GM04504 (cell line): Measurements from ENCODE around the gene DCDC2.
A peak's percentile ranks its signal among the peaks of the same experiment; 100 is the strongest.
"Not testable (repeated sequence)": the region's sequence is repeated elsewhere in the genome, so short reads cannot be mapped to it uniquely, and the experiment has no call there.

ENCODE experiments used
- DNase-seq: peaks from one replicate; pipeline ENCODE4 v3.0.0-alpha.2; 2012; ENCODE audit warnings: low read depth

DCDC2 gene

DNA sequence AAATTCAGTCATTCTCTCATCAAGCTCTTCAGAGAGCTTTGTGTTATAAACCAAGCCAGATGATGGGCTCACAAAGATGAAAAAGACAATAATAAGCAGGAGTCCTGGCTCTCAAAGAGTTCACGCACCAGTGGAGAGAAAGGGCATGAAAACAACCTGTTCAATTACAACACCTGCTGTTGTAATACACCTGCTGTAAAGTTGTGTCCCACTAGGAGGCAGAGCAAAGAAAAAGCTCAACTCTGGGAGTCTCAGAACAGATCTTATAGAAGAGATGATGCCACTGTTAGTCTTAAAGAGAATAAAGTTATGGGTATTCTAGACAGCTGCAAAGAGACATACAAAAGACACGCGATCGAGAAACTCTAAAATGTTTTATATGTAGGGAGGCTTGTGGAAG is 100.6 kb downstream of the DCDC2 start:
- DNase-seq, result no peak

DNA sequence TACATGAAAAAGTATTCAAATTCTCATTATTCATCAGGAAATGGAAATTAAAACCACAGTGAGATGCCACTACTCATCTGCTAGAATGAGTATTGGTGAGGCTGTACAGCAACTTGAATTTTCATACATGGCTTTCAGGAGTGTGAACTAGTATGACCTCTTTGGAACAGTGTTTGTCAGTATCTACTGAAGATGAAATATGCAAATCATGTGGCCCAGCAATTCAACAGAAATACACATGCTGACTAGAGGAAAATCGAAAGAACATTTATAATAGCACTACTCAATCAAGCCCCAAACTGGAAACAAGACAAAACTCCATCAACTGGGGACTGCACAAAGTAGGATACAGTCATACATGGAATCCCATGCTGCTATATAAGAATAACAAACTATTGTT is 102.2 kb downstream of the DCDC2 start:
- DNase-seq, result no peak

DNA sequence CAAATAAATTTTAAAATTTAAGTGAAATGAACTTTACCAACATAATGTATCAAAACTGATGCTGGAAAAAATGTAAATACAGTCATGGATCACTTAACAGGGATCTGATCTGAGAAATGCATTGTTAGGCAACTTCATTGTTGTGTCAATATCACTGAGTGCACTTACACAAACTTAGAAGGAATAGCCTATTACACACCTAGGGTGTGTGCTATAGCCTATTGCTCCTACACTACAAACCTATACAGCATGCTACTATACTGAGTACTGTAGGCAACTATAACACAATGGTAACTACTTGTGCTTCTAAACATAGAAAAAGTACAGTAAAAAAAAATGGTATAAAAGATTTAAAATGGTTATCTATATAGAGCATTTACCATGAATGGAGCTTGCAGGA is 104.5 kb downstream of the DCDC2 start:
- DNase-seq, result no peak

DNA sequence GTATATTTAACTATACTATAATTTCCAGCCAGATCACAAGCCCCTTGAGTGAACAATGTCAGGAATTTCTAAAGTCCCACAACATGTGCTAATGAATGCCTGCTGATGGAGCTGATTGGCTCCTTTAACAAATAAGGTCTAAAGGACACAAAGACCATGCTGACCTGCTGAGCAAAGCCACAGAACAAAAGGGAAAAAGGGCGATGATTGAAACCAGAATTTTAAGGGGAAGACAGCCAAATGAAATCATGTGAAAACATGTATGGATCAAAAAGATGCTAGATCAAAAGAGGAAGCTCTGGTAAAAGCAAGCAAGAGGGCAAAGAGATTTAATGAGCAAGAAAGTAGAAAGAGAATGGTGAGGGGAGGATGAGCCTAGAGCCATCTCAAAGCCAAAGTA is 105.6 kb downstream of the DCDC2 start:
- no peak for DNase-seq

DNA sequence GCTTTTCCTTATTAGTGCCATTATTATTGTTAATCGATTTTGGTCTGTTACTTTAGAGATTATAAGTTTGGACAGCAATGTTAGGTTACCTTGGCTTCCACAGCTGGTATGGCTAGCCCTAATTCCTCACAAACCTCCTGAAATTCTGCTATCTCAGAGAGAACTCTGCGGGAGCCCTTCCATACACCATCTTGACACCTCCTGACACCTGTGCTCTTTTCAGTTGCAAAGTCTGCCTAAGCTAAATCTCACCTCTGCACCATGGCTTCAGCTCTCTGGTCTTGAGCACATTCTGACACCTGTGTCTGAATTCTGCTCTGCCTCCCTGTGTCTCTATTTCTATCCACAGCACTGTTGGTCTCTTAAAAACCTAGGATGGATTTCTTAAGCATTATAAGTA is 106.5 kb downstream of the DCDC2 start:
- no peak for DNase-seq

DNA sequence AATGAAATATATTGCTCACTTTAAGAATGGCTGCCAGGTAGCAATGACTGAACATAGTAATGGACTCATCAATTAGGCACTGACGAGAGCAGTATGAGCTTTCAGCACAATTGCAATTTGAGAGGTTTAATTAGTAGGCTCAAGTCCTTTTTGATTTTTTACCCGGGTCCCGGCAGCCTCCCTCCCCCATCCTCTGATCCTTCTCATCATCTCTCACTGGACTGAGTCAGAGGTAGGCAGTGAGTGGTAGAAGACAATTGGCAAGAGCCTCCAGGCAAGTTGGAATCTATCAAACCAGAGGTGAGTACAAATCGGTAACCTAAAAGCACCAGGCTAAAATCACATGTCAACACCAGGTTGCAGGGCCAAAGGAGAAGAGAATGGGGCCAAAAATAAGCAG is 107.9 kb downstream of the DCDC2 start:
- no peak for DNase-seq

DNA sequence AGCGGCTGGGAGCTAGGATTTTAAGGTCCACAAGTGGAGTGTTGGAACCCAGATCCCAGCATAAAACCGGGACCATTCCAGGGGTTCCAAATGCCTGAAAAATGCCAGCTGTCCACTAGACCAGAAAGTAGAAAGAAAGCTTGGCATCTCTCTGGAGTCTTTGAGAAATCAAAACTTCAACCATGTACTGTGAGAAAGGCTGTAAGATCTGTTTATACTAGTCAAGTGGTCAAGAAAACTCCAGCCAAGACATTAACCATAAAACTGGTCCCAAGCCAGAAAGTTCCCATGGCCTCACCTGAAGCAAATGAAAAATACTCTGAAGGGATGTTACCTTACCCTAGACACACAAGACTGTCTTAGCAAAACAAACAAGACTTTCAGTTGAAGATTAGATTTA is 112.6 kb downstream of the DCDC2 start:
- DNase-seq, result no peak

DNA sequence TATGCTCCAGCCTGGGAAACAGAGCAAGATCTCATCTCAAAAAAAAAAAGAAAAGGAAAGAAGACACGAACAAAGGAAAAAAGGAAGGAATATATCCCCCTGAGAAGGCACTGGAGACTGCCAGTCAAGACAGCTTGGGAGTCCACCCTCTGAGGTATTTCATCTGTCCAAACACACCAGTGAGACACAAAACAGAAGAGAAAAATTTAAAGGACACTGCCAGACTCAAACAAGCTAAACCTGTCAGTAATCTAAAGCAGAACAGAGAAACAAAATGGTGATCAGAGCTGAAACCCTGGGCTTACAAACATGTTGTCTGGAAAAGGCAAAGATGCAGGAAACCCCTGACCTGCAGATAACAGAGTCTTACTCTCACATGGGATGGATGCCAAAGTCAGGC is 114.9 kb downstream of the DCDC2 start:
- no peak for DNase-seq

DNA sequence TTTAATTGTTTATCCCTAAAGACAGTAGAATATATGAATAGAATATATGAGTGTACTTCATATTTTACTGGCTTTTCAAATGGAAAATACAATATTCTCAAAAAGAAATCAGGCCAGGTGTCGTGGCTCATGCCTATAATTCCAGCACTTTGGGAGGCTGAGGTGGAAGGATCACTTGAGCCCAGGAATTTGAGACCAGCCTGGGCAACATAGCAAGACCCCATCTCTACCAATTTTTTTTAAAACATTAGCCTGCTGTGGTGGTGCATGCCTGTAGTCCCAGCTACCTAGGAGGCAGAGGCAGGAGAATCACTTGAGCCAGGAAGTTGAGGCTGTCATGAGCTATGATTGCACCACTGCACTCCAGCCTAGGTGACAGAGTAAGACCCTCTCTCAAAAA is 116.1 kb downstream of the DCDC2 start:
- DNase-seq, result not testable (repeated sequence)

DNA sequence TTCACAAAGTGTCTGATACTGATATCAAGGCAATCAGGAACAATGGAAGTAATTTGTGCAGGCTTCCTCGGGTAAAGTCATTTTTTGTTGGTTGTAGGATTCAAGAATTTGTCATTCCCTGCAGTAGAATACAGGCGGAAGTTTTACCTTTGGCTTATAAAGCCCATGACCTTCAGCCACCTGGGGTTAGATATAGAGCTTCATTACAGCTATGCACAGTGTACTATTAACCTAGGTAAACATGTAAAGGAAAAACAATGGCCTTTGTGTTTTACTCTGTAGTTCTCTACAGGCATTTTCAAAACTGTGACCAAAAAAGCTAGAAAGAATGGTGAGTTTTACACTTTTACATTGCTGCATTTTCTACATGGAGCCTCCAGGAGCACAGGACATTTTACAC is 116.9 kb downstream of the DCDC2 start:
- no peak for DNase-seq

DNA sequence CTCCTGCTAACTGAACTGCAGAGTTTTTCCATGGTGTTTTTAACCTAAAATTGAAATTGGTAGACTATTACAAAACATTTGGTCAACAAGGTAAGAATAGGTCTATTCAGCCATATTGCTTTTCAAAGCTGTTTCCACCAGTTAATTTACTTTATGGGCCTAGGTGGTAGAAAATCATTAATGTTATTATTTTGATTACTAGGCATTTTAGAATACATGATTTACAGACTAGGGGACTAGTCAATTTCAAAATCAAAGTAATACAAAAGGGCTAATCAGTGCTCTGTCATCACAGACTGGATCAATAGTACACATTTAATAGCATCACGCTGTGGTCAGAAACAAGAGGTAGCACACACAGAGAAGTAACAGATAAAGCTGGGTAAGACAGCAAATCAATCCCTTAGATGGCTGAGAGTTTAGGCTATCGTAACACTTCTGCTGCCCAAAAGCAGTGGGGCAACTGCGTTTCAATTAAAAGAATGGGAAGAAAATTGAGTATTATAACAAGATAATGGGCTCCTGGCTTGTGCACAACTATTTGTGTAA is 117.4 kb downstream of the DCDC2 start:
- DNase-seq, result no peak

DNA sequence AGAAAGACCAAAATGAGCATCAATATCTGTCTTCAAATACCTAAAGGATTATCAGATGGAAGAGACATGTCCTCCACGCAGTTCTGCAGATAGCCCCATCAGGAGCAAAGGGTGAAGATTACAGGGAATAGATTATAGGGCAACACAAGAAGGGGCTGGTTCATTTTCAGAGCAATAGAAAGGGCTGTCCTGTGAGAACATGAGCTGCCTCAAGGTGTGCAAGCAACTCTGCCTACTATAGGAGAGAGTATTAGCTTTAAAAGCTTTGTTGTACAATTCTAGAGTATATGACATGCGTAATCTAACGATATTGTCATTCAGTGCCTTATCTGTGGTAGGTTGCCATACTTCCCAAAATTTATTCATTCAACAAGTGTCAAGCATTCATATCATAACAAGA is 119.2 kb downstream of the DCDC2 start:
- DNase-seq, result no peak

DNA sequence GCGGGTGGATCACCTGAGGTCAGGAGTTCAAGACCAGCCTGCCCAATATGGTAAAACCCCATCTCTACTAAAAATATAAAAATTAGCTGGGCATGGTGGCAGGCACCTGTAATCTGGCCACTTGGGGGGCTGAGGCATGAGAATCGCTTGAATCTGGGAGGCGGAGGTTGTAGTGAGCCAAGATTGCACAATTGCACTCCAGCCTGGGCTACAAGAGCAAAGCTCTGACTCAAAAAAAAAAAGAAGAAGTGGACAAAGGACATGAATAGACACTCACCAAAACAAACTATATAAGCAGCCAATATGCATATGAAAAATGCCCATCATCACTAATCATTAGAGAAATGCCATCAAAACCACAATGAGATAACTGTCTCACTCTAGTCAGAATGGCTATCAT is 121.1 kb downstream of the DCDC2 start:
- DNase-seq, result not testable (repeated sequence)

DNA sequence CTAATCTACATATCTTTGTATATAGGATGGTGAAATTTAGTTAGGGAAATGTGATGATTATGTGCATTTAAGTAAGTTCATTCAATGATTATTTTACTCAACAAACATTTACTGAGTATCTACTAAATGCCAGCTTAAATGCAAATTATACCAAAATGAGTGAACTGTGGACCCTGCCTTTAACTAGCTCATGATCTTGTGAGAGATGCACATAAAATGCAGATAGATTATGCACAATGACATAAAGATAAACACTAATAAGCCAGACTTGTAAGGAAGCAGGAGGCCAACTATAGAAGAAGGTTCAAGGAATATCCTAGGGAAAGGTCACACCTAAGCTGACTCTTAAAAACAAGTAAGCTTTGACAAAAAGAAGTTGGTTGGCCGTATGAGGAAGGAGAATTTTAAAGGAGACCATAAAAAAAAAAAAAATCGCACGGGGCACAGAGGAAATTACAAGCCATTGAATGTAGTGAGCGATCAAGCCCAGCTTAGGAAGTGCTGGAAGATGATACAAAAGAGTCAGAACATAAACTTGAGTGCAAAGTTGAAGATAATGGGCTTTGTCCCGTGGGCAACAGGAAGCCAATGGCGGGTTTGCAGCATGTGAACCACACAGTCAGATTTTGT is 123.9 kb downstream of the DCDC2 start:
- DNase-seq, result no peak

DNA sequence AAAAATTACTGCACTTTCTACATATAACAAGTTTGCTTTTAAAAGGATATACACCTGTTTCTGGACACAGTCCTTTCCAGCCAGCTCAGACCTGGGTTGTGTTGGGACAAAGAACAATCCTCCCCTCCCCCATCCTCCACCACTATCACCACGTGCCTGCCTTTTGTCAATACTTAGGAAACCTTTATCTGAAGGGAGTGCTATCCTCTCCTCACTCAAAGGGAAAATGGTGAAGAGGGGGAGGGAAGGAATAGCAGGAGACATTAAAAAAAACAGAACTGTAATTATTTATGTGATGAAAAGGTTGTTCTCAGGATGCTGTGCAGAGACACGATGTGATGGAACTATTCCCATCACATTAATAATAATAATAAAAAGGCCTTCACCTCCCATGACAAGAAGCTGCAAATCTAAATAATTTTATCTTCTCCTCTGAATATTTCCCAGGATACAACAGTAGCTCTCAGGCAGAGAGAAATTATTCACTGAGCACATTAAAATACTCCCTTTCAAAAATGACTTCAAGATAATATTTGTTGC is 126.4 kb downstream of the DCDC2 start:
- no peak for DNase-seq

DNA sequence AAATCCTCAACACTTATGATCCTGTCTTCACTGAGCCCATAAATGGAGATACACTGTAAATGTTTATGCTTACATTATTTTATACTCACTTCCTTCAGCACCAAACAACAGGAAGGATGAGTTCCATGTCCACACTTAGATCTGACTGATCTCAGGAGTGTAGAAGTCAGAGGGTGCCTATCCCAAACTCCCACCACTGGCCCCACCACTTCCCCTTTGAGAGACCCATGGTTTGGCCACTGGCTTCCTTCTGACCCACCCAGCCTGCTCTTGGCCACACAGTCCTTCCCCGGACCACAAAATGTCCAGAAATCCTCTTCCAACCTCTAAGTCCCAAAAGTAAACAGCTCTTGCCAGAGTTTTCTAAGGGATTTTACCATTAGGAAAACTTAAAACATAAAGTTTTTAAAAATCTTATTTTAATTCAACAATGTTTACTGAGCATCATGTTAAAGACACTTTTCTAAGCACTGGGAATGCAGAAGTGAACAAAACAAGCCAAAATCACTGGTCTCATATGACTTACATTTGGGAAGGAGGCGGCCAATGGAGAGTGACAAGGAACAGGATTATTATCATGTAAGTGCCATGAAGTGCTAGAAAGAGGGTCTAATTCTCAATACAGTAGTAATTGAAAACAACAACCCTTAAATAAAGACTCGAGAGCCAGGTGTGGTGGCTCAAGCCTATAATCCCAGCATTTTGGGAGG is 128.0 kb downstream of the DCDC2 start:
- DNase-seq, result no peak

DNA sequence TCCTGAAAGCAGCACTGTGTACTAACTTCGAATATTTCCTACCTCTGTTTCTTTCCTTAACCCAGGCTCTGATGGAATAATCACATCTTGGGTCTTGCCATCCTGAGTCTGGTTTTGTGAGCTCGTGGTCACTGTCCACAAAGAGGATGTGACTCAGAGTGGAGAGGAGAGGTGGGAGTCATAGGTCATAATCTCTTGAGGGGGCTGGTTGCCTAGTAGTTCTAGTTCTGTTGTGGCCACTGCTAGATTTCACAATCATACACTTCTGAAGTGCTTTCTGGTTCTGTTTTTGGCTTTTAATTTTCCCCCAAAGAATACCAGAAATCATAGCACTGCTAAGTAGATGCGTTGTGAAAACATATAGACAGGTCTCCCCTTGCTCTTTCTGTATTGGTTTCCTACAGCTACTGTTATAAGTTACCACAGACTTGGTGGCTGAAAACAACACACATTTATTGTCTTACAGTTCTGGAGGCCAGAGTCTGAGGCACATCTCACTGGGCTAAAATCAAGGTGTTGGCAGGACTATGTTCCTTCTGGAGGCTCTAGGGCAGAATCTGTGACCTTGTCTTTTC is 129.1 kb downstream of the DCDC2 start:
- DNase-seq, result peak; percentile 48

DNA sequence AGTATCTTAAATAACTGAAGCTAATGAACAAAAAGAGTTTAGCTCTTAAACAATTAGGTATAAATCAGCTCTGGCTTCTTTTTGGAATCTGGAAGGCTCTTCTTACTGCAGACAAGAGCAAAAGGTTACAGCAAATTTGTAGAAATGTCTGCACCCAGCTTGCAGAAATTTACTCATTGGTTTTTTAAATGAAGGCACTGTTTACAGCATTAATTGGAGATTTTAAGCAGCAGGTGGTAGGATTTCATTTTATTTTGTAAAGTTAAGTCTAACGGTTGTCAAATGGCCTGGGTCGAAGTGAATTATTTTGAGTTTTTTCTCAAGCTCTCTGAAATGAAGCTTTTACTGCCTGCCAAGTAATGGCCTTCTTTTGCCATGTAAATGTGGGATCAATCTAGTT is 129.7 kb downstream of the DCDC2 start:
- no peak for DNase-seq

DNA sequence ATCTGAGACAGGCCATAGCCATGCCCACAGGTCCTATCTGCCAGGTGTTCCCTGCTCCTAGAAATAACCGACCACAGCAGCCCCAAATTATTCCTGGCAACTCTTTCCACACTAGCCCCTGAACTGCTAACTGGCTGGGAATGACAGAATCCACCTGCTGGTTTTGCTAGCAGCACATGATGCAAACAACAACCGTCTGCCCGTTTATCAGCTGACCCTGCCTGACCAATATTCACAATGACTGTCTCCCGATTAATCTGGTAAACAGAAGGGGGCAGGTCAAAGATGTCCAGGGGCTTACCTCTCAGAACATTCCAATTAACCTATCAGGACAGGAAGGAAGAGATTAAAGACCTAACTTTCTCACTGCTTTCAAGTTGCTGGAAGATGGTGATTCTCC is 130.3 kb downstream of the DCDC2 start:
- DNase-seq, result no peak

DNA sequence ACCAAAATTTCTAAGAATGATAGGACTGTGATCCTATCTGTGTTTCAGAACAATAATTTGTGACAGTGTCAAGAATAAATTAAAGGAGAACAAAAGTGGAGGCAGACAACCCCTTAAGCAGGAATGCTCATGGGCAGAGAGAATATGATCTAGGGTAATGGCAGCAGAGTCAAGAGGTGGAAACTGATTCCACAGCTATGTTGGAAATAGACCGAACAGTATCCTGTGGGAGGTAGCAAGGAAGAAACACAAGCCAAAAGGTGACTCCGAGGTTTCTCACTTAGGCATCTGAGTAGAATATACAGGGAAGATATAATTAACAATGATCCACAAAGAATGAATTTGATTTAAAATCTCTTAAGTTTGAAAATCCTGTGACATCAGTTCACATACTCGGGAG is 131.3 kb downstream of the DCDC2 start:
- no peak for DNase-seq

DNA sequence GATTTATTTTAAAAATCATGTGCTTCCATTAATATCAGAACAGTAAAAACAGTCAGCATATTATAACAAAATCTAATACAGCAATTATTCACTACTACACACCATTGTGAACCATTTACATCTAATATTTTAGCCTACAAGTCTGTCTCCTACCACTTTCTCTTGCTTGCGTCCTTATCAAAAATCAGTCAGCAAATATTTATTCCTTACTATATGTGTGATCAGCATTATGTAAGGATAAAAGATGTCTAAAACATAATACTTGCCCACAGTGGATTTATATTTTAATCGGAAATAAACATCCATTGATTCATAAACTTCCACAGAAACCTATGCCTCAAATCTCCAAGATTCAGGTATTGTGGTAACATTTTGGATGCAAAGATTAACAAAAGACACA is 132.0 kb downstream of the DCDC2 start:
- no peak for DNase-seq

DNA sequence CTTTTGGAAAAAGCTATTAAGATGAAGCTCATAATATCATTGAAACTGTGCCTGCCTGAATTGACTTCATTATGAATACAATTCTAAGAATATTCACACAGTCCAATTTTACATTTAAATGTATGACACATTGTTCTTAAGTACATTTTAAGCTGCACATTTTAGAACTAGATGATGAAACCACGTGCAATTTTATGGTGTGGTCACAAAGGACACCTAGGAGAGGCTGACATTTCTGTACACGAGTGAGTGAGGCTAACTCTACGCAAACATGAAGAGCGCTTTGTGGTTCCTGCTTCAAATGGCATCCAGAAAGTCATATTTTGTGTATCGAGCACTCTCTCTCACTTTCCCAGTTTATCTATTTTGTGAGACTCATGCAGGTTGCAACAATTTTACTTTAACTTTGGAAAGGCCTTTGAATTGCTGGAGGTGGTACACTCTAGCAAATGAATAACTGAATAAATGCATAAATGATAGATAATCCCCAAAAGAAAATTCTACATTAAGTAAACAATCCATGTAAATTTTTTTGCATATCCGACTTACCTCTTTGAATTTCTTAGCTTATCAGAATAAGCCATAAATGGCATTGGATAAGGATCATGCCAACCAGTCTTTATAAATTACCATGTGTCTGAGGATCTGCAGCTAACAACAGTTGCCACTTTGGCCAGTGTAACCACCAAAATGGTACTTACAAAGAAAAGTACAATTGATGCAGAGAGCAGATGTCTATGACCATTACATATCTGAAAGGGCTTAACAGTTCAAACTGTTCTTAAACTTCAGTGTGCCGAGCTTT is 134.5 kb downstream of the DCDC2 start:
- no peak for DNase-seq
